Left kidney (tissue), 2 donors: ENCODE results near the gene ABHD12B. TPM values are rescaled to one million over a fixed set of nuclear protein-coding genes. Genes with fewer than 3 reads are reported as not detected.
"Not testable (repeated sequence)": the region's sequence is repeated elsewhere in the genome, so short reads cannot be mapped to it uniquely, and the experiment has no call there.

Experiments
- DNase-seq: peaks from one replicate; pipeline ENCODE4 v3.0.0-alpha.2; 2013
- polyA plus RNA-seq: library from polyadenylated mRNA; unstranded; fragments of 120-200 nt; gene quantifications from one replicate; pipeline ENCODE4 v1.2.1, GENCODE V29; 2013; ENCODE audit not compliant: insufficient read length

Gene ABHD12B
- polyA plus RNA-seq, 1 donor: 0.47 TPM

GRCh38 chr14:50887476-50887875, 15.6 kb downstream of the ABHD12B start:
- DNase-seq: no peak

- DNase-seq: no peak
These were observed 20.4 kb downstream of the ABHD12B start for GRCh38 chr14:50892255-50892654.

GRCh38 chr14:50896421-50896820, 24.6 kb downstream of the ABHD12B start:
- not testable (repeated sequence) for DNase-seq

- not testable (repeated sequence) for DNase-seq
These were observed 25.2 kb downstream of the ABHD12B start for GRCh38 chr14:50897005-50897404.

- no peak for DNase-seq
These were observed 25.9 kb downstream of the ABHD12B start for GRCh38 chr14:50897658-50898175.

- no peak for DNase-seq
These were observed 29.5 kb downstream of the ABHD12B start for GRCh38 chr14:50901361-50901760.

GRCh38 chr14:50904719-50905118, 32.9 kb downstream of the ABHD12B start:
- DNase-seq: no peak

- DNase-seq: no peak
These were observed 34.6 kb downstream of the ABHD12B start for GRCh38 chr14:50906326-50907065.

- no peak for DNase-seq
These were observed 38.9 kb downstream of the ABHD12B start for GRCh38 chr14:50910495-50911420.

GRCh38 chr14:50917449-50917848, 45.6 kb downstream of the ABHD12B start:
- DNase-seq: no peak

- DNase-seq: not testable (repeated sequence)
These were observed 47.7 kb downstream of the ABHD12B start for GRCh38 chr14:50919524-50919923.

- DNase-seq: peak; percentile 33
These were observed 48.8 kb downstream of the ABHD12B start for GRCh38 chr14:50920482-50921230.

GRCh38 chr14:50922803-50923202, 51.0 kb downstream of the ABHD12B start:
- DNase-seq: no peak

GRCh38 chr14:50924236-50924635, 52.4 kb downstream of the ABHD12B start:
- DNase-seq: no peak

- no peak for DNase-seq
These were observed 53.0 kb downstream of the ABHD12B start for GRCh38 chr14:50924843-50925242.

- DNase-seq: no peak
These were observed 55.1 kb downstream of the ABHD12B start for GRCh38 chr14:50926851-50927386.

- DNase-seq: no peak
These were observed 56.3 kb downstream of the ABHD12B start for GRCh38 chr14:50928002-50928635.

- DNase-seq: no peak
These were observed 57.7 kb downstream of the ABHD12B start for GRCh38 chr14:50929506-50929905.

- DNase-seq: no peak
These were observed 59.7 kb downstream of the ABHD12B start for GRCh38 chr14:50931559-50931958.

GRCh38 chr14:50932156-50932555, 60.3 kb downstream of the ABHD12B start:
- DNase-seq: no peak
